Esophagus squamous epithelium (tissue), 5 donors: ENCODE measurements around the gene HMX2. TPM values are rescaled to one million over a fixed set of nuclear protein-coding genes. Genes with fewer than 3 reads are reported as not detected.

ENCODE experiments used
- DNase-seq: peaks from one replicate; lab custom pipeline; 2025; lab: John Stamatoyannopoulos, UW
- H3K27ac ChIP-seq, 4 donors: fragments of 200-600 bp; sonication (generic); one replicate each; pipeline ENCODE4 v1.5.1; 2016 to 2019; ENCODE audit warnings: mild to moderate bottlenecking in 1 of 4
- H3K27me3 ChIP-seq, 4 donors: fragments of 200-600 bp; sonication (generic); 1 replicate in 3 of 4; 2 replicates in 1 of 4; pipeline versions ENCODE4 v1.5.1 to v1.6.0; 2017 to 2021; ENCODE audit warnings: antibody characterized with exemption in 1 of 4
- H3K36me3 ChIP-seq, 3 donors: fragments of 200-600 bp; sonication (generic); one replicate each; pipeline ENCODE4 v1.5.1; 2016 to 2019
- H3K4me1 ChIP-seq, 3 donors: fragments of 200-600 bp; sonication (generic); one replicate each; pipeline ENCODE4 v1.5.1; 2017 to 2019
- H3K4me3 ChIP-seq, 4 donors: fragments of 200-600 bp; sonication (generic); 1 replicate in 3 of 4; 2 replicates in 1 of 4; pipeline ENCODE4 v1.5.1; 2016 to 2019; ENCODE audit warnings: mild to moderate bottlenecking in 2 of 4, moderate library complexity in 1 of 4
- H3K9me3 ChIP-seq, 3 donors: fragments of 200-600 bp; sonication (generic); one replicate each; pipeline ENCODE4 v1.5.1; 2016 to 2019
- POLR2A ChIP-seq, 4 donors: fragments of 450-650 bp; IDR thresholded peaks; one replicate each; pipeline ENCODE4 v1.6.1; 2017; ENCODE audit warnings: antibody characterized with exemption in 4 of 4, mild to moderate bottlenecking in 4 of 4, moderate library complexity in 3 of 4
- WGBS, 2 donors: methylation state at CpG; one replicate each; pipeline ENCODE4 v1.1.5; 2018; 5-methylcytosine and 5-hydroxymethylcytosine counted together
- intact Hi-C: fragments of 100-400 bp; cut with DNase I; formaldehyde crosslinking; loops from one replicate; pipeline ENCODE4 v1.15.0; 2022
- total RNA-seq, 4 donors: library from RNA; depleted of rRNA; stranded (reverse); fragments of >200 nt; gene quantifications; one replicate each; pipeline ENCODE4 v1.1.0, GENCODE V29; 2016
- TF ChIP-seq, protein P1 (sequence below), 6 experiments: fragments of 450-650 bp in 4 of 6; fragments of 200-600 bp in 2 of 6; sonication (generic) in 2 of 6; IDR thresholded peaks; one replicate each; pipeline ENCODE4 v1.5.1; 2016 to 2019; ENCODE audit warnings: antibody characterized with exemption in 6 of 6, mild to moderate bottlenecking in 4 of 6, moderate library complexity in 4 of 6
- donor health status: DM: yes; HTN: yes; CAD: no.

The HMX2 gene
- total RNA-seq, 4 donors from 2014 or later = not detected

DNA sequence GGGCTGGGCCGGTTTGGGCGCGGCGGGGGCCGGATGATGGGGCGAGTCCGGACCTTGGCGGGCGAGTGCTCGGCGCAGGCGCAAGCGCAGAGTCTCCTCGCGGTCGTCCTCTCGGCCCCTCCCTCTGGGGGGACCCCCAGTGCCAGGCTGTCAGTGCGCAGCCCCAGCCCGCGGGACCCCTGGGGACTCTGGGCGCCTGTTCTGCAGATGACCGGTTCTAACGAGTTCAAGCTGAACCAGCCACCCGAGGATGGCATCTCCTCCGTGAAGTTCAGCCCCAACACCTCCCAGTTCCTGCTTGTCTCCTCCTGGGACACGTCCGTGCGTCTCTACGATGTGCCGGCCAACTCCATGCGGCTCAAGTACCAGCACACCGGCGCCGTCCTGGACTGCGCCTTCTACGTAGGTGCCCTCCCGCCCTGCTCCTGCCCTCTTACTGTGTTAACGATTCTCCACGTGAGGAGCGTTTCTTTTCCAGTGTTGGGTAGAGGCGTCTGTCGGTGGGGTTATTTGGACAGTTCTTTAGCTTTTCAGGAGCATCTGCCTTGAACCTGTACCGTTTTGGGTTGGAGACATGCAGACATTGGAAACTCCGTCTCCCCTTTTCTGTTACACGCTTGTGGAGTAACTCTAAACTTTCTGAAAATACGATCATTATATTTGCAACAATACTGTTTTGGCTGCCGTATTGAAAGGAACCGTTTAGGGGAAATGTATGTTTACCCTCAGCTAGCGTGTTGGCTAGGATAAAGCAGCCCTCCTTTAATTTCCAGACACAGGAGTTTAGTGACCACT, 7.0 kb downstream of the HMX2 start:
- H3K27me3 ChIP-seq = peaks cover 3 to 39% (median 13%) of the 10 kb centered on the region in 4 donors
- H3K9me3 ChIP-seq = no peaks in the 10 kb centered on the region
- TF ChIP-seq POLR2A (IDR thresholded peaks at IDR 0.05) = no peak
- TF ChIP-seq, protein P1, sequence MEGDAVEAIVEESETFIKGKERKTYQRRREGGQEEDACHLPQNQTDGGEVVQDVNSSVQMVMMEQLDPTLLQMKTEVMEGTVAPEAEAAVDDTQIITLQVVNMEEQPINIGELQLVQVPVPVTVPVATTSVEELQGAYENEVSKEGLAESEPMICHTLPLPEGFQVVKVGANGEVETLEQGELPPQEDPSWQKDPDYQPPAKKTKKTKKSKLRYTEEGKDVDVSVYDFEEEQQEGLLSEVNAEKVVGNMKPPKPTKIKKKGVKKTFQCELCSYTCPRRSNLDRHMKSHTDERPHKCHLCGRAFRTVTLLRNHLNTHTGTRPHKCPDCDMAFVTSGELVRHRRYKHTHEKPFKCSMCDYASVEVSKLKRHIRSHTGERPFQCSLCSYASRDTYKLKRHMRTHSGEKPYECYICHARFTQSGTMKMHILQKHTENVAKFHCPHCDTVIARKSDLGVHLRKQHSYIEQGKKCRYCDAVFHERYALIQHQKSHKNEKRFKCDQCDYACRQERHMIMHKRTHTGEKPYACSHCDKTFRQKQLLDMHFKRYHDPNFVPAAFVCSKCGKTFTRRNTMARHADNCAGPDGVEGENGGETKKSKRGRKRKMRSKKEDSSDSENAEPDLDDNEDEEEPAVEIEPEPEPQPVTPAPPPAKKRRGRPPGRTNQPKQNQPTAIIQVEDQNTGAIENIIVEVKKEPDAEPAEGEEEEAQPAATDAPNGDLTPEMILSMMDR (IDR thresholded peaks at IDR 0.05) = no peak
- peak overlapping the region; percentile 85 to 94 (median 94) for H3K4me3 ChIP-seq
- DNase-seq = no peak
- H3K36me3 ChIP-seq = peaks cover 0 to 39% (median 0%) of the 10 kb centered on the region in 3 donors
- intact Hi-C loops = no loop called here
- peak overlapping the region; percentile 90 to 95 (median 94) for H3K27ac ChIP-seq
- peaks cover 20 to 68% (median 23%) of the 10 kb centered on the region in 3 donors for H3K4me1 ChIP-seq
- WGBS, 2 donors = 2 to 4% methylated on average over 19 to 21 of the region's 49 CpGs

DNA sequence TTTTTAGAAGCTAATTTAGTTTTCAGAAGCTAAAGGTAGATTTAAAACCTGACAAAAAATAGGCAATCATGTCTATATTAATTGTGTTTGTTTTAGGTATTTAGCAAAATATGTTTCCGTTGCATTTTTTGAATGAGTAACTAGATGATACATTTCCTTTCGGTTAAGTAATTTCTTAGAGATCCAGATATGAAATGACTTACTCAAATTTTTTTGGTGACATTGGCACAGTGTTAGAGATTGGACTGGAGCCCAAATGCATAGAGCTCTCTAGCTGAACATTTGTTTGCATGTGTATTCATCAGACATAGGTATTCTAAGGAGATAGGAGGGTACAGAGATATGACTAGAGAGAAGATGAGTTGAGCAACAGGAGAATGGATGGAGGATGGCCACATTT, 8.1 kb downstream of the HMX2 start:
- DNase-seq = no peak
- Histone ChIP-seq H3K36me3 (peaks cover 0 to 49% (median 0%) of the 10 kb centered on the region in 3 donors), H3K9me3 (no peaks in the 10 kb centered on the region), H3K4me1 (peaks cover 12 to 56% (median 12%) of the 10 kb centered on the region in 3 donors), H3K4me3 (no peak overlapping the region), H3K27ac (no peak overlapping the region), H3K27me3 (peaks cover 3 to 27% (median 8%) of the 10 kb centered on the region in 4 donors)
- 68 to 70% methylated on average over 2 of the region's 2 CpGs for WGBS, 2 donors
- intact Hi-C loops = no loop called here
- TF ChIP-seq, protein P1 (IDR thresholded peaks at IDR 0.05) = no peak
- TF ChIP-seq POLR2A (IDR thresholded peaks at IDR 0.05) = no peak

DNA sequence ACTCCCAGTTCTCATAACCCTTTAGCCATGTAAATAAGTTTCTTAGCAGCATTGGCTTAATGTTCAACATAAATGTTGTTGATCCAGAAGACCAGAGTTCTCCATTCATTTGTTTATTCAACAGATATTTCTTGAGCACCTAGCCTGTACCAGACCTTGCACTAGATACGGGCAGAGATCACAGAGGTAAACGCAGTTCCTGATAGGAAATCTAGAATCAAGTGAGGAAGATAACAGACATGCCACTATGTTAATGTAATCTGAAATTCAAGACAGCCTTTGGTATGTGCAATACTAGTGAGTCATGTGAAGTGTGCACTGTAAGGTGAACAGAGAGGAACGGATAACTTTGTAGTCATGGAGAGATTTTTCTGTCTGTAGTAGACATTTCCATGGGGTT, 9.3 kb downstream of the HMX2 start:
- no peak for DNase-seq
- intact Hi-C loops = no loop called here
- TF ChIP-seq POLR2A (IDR thresholded peaks at IDR 0.05) = no peak
- TF ChIP-seq, protein P1 (IDR thresholded peaks at IDR 0.05) = no peak
- peaks cover 8 to 50% (median 10%) of the 10 kb centered on the region in 3 donors for H3K4me1 ChIP-seq
- 76 to 87% methylated on average over 3 of the region's 3 CpGs for WGBS, 2 donors
- no peak overlapping the region for H3K4me3 ChIP-seq
- H3K36me3 ChIP-seq = peaks cover 0 to 60% (median 6%) of the 10 kb centered on the region in 3 donors
- H3K27ac ChIP-seq = no peak overlapping the region
- H3K27me3 ChIP-seq = peaks cover 0 to 16% (median 4%) of the 10 kb centered on the region in 4 donors
- no peaks in the 10 kb centered on the region for H3K9me3 ChIP-seq

DNA sequence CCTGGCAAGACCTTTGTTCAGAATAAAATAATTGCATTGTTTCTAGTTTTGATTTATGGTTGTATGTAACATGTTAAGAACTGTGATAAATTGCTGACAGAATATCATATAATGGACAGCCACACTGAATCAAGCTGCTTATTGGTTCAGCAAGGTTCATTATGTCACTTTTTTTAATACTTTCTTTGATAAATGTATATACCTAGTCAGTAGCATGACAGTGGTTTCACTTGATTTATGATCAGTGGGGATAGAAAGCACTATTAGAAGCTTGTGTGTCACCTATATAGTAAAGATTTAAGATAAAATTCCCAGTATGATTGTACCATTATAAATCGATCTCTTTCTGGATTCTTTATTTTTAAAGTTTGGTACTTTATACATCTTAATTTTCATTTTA, 10.7 kb downstream of the HMX2 start:
- WGBS, 2 donors = 76 to 82% methylated on average over 1 of the region's 1 CpG
- H3K9me3 ChIP-seq = no peaks in the 10 kb centered on the region
- TF ChIP-seq POLR2A (IDR thresholded peaks at IDR 0.05) = no peak
- TF ChIP-seq, protein P1 (IDR thresholded peaks at IDR 0.05) = no peak
- peaks cover 8 to 48% (median 10%) of the 10 kb centered on the region in 3 donors for H3K4me1 ChIP-seq
- no peak overlapping the region for H3K4me3 ChIP-seq
- no peak for DNase-seq
- peaks cover 0 to 1% (median 0%) of the 10 kb centered on the region in 4 donors for H3K27me3 ChIP-seq
- intact Hi-C loops = no loop called here
- H3K36me3 ChIP-seq = peaks cover 0 to 75% (median 21%) of the 10 kb centered on the region in 3 donors
- no peak overlapping the region for H3K27ac ChIP-seq

DNA sequence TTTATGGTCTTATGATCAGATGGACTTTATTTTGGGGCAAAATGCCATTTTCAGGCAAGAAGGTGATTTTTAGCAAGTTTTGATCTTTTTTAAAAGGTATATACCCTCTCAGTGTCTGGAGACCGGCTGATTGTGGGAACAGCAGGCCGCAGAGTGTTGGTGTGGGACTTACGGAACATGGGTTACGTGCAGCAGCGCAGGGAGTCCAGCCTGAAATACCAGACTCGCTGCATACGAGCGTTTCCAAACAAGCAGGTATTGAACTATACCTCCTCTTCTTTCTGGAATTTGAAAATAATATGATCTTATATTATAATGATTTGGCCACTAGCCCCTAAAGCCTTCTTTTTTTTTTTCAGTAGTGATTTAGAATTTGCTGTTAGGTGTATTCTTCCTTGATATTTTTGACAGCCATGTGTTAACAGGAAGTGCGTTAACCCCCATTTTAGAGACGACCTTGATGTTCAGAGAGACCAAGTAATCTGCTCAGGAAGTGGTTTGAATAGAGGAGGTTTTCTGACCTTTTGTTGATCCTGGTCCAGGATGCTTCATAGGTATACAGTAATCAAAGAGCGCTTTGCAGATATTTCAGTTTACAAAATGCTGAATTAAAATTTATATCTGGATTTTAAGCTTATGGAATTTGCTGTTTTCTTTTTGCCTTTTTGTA, 12.5 kb downstream of the HMX2 start:
- intact Hi-C loops = no loop called here
- 86 to 88% methylated on average over 11 of the region's 11 CpGs for WGBS, 2 donors
- DNase-seq = no peak
- Histone ChIP-seq H3K27me3 (no peaks in the 10 kb centered on the region), H3K4me3 (no peak overlapping the region), H3K27ac (no peak overlapping the region), H3K9me3 (no peaks in the 10 kb centered on the region), H3K4me1 (peaks cover 3 to 40% (median 4%) of the 10 kb centered on the region in 3 donors), H3K36me3 (peaks cover 0 to 93% (median 21%) of the 10 kb centered on the region in 3 donors)
- no peak for TF ChIP-seq POLR2A (IDR thresholded peaks at IDR 0.05)
- TF ChIP-seq, protein P1 (IDR thresholded peaks at IDR 0.05) = no peak
